DOHH2 (cell line): ENCODE data around the gene THG1L.

Source experiments
- EZH2phosphoT487 ChIP-seq: fragments of 200-600 bp; sonication (generic); IDR thresholded peaks from 2 replicates; pipeline ENCODE4 v1.6.1; 2017; ENCODE audit warnings: borderline replicate concordance, mild to moderate bottlenecking, antibody characterized with exemption, low read length, moderate library complexity, mixed read lengths
- TF ChIP-seq, protein P1 (sequence below): fragments of 200-600 bp; sonication (generic); IDR thresholded peaks from one replicate; pipeline ENCODE4 v1.5.1; 2014; ENCODE audit warnings: antibody characterized with exemption, mild to moderate bottlenecking, low read depth, low read length; ENCODE audit not compliant: poor library complexity, severe bottlenecking

DNA sequence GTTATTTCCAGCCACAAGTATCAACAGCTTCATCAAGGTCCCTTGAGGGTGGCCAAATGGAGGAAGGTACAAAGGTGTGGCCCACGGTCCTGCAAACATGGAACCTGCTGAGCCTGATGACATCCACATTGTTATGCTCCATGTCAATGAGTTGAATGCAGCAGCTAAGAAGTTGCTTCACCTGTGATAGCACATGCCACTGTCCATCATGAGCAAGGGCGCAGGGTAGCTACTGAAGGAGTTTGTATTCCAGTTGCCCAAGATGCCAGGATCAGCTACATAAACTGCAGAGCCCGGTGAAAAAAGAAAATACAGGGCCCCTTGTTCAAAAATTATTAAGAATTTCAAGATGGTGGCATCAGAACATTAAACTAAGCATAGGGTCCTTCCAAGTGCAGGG, 36.5 kb downstream of the THG1L start:
- TF ChIP-seq, protein P1, sequence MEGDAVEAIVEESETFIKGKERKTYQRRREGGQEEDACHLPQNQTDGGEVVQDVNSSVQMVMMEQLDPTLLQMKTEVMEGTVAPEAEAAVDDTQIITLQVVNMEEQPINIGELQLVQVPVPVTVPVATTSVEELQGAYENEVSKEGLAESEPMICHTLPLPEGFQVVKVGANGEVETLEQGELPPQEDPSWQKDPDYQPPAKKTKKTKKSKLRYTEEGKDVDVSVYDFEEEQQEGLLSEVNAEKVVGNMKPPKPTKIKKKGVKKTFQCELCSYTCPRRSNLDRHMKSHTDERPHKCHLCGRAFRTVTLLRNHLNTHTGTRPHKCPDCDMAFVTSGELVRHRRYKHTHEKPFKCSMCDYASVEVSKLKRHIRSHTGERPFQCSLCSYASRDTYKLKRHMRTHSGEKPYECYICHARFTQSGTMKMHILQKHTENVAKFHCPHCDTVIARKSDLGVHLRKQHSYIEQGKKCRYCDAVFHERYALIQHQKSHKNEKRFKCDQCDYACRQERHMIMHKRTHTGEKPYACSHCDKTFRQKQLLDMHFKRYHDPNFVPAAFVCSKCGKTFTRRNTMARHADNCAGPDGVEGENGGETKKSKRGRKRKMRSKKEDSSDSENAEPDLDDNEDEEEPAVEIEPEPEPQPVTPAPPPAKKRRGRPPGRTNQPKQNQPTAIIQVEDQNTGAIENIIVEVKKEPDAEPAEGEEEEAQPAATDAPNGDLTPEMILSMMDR = no peak
- TF ChIP-seq EZH2phosphoT487 = no peak
